Astrocyte of the cerebellum (primary cell): Measurements from ENCODE around the gene COL4A1.

ENCODE experiments used
- DNase-seq: peaks from one replicate; pipeline ENCODE4 v3.0.0-alpha.2; 2011; ENCODE audit warnings: low read depth
- H3K4me3 ChIP-seq: 2 replicates; pipeline ENCODE4 v1.5.1; 2011; ENCODE audit warnings: mild to moderate bottlenecking, low read depth, low read length, moderate library complexity
- CTCF ChIP-seq: IDR thresholded peaks from 2 replicates; pipeline ENCODE4 v1.5.1; 2012; ENCODE audit warnings: low read length, low read depth, moderate library complexity, mild to moderate bottlenecking; ENCODE audit errors: missing control alignments
- in situ Hi-C: cut with HindIII; loops from 2 replicates; pipeline ENCODE4 v1.10.0; 2017; ENCODE audit warnings: low sequenced_read_pairs

COL4A1 gene

DNA sequence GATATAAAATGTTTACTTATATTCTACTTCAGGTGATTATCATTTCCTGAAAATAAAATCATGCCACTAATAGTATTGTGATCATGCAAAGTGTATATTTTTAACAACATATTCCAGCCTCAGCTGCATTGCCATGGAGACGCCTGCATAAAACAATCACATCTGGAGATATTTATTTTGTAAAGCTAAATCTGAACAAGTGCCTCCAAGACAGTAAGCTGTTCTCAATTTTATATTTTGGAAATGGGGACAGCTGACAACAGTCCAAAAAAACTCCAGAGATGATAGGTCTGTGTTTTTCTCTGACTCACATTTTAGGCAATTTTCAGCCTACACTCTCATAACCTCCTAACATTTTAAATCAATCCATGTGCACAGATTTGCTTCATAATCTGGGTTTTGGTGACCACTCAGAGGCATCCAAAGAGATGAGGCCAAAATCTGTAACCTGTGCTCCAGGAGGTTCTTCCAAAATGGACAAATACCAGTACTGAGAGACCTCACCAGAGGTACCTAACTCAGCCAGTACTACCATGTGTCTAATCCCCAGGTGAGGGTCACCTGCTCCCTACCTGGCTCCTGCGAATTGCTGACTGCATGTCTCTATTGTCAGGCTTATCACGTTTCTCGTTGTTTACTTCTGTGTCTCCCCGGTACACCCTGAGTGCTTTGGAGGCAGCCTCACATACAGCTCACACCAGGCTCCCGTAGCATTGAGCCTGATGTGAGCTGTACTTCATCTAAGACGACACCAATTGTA is 62.7 kb downstream of the COL4A1 start:
- in situ Hi-C loops, result loop anchor here (5.0 kb wide), 1 partner anchor 48 kb away; no protein-coding TSS in a partner anchor
- DNase-seq, result no peak
- TF ChIP-seq CTCF, result no peak
- no peak overlapping the region for H3K4me3 ChIP-seq

GRCh38 chr13:110242615-110243014 is 64.3 kb downstream of the COL4A1 start:
- in situ Hi-C loops, result loop anchor here (5.0 kb wide), 1 partner anchor 50 kb away; no protein-coding TSS in a partner anchor
- no peak for DNase-seq
- no peak for TF ChIP-seq CTCF
- H3K4me3 ChIP-seq, result no peak overlapping the region

GRCh38 chr13:110240943-110241342 is 66.0 kb downstream of the COL4A1 start:
- in situ Hi-C loops, result loop anchor here (5.0 kb wide), 1 partner anchor 51 kb away; no protein-coding TSS in a partner anchor
- no peak overlapping the region for H3K4me3 ChIP-seq
- TF ChIP-seq CTCF, result no peak
- no peak for DNase-seq

DNA sequence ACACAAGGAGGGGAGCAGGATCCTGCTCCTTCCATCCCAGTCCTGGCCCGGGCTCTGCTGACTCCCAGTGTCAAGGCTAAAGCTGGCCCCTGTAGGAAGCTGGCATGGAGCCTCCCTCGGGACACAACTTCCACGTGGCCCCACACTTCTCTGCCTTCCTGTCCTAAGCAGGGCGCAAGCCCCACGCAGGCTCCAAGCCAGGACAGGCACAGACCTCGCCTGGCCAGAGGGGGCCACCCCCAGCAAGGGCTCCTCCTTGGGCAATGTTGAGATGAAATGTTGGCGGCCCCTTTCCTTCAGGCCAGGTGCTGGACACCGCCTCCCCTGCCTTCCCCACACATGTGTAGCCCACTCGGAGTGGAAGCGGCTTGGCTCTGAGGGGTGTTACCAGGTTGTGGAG is 66.6 kb downstream of the COL4A1 start:
- TF ChIP-seq CTCF, result no peak
- H3K4me3 ChIP-seq, result no peak overlapping the region
- in situ Hi-C loops, result loop anchor here (5.0 kb wide), 1 partner anchor 52 kb away; no protein-coding TSS in a partner anchor
- DNase-seq, result no peak

GRCh38 chr13:110239280-110240125 is 67.5 kb downstream of the COL4A1 start:
- TF ChIP-seq CTCF, result peak; percentile 7
- no peak overlapping the region for H3K4me3 ChIP-seq
- no peak for DNase-seq
- in situ Hi-C loops, result loop anchor here (5.0 kb wide), 1 partner anchor 53 kb away; no protein-coding TSS in a partner anchor

DNA sequence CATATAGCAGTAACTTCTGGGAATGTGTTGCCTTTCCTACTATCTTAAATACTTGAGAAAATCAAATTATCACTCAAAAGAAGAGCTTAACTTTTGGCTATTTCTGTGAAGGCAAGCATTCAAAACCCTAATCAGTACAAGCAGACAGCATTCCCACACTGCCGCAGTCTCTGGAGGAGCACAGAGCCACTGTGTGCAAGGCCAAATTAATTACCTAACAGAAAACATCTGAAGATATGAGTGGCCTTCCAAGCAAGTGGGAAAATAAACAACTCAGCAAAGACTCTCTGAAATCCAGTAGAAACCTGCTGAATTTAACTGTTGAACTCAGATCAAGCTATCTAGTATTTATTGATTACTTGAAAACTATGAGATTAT is 68.2 kb downstream of the COL4A1 start:
- H3K4me3 ChIP-seq, result no peak overlapping the region
- in situ Hi-C loops, result no loop called here
- no peak for TF ChIP-seq CTCF
- DNase-seq, result no peak
